Endothelial cell of umbilical vein (primary cell): ENCODE measurements around the gene ARID1B. TPM values are rescaled to one million over a fixed set of nuclear protein-coding genes. Genes with fewer than 3 reads are reported as not detected.

Experiments
- BruUV-seq: library from RNA; stranded (reverse); fragments of 400-500 nt; replicated peaks from 2 replicates; lab custom pipeline; 2021; lab: Mats Ljungman, UMichigan
- CTCF ChIA-PET: fragments of 300-600, 350-600 bp; sonication (Branson Sonifier 250); formaldehyde crosslinking; loops from one replicate; lab custom pipeline; 2021; ENCODE audit warnings: antibody characterized with exemption, inconsistent platforms; lab: Charles Lee
- POLR2A ChIA-PET: fragments of 300-600, 350-600 bp; sonication (Branson Sonifier 250); formaldehyde crosslinking; loops from one replicate; lab custom pipeline; 2021; ENCODE audit warnings: antibody characterized with exemption, inconsistent platforms; lab: Charles Lee
- DNase-seq: peaks from one replicate; pipeline ENCODE4 v3.0.0-alpha.2; 2011; ENCODE audit warnings: low read depth, low spot score
- FAIRE-seq: peaks from 2 replicates; lab custom pipeline; 2011; peaks lifted over from hg19 to GRCh38; lab: Jason Lieb, UNC
- H2AFZ ChIP-seq: 2 replicates; pipeline ENCODE4 v1.6.0; 2012; ENCODE audit warnings: low read depth, low read length, control low read depth, inconsistent platforms
- H3K27ac ChIP-seq: 2 replicates; pipeline ENCODE4 v1.5.1; 2011; ENCODE audit warnings: low read depth, mild to moderate bottlenecking, control low read depth, low read length, moderate library complexity; ENCODE audit not compliant: insufficient read depth
- H3K27me3 ChIP-seq, 2 experiments: 2 replicates each; pipeline versions ENCODE4 v1.6.0 to v1.6.1; 2011; ENCODE audit warnings: low read length in 2 of 2, mixed read lengths in 1 of 2; ENCODE audit not compliant: control insufficient read depth in 2 of 2, insufficient read depth in 2 of 2
- H3K36me3 ChIP-seq, 2 experiments: 2 replicates in 1 of 2; 3 replicates in 1 of 2; pipeline ENCODE4 v1.5.1; 2011; ENCODE audit warnings: low read length in 2 of 2, mild to moderate bottlenecking in 1 of 2, moderate library complexity in 1 of 2; ENCODE audit not compliant: control insufficient read depth in 2 of 2, insufficient read depth in 2 of 2; ENCODE audit errors: extremely low read depth in 1 of 2
- H3K4me1 ChIP-seq: 3 replicates; pipeline ENCODE4 v1.5.1; 2011; ENCODE audit warnings: mild to moderate bottlenecking, low read length; ENCODE audit not compliant: control insufficient read depth, insufficient read depth; ENCODE audit errors: extremely low read depth
- H3K4me2 ChIP-seq: 2 replicates; pipeline ENCODE4 v1.6.1; 2011; ENCODE audit warnings: low read length, control low read depth, mixed read lengths; ENCODE audit not compliant: insufficient read depth
- H3K4me3 ChIP-seq, 3 experiments: fragments of 200-600 bp in 1 of 3; sonication (generic), shearing (Covaris generic) in 1 of 3; replicated peaks in 1 of 3; 2 replicates each; pipeline ENCODE4 v1.5.1; 2011 to 2016; ENCODE audit warnings: control low read depth in 3 of 3, low read length in 3 of 3, mild to moderate bottlenecking in 2 of 3, inconsistent platforms in 1 of 3, low read depth in 1 of 3, moderate library complexity in 1 of 3; ENCODE audit not compliant: insufficient read depth in 1 of 3
- H3K79me2 ChIP-seq: 2 replicates; pipeline ENCODE4 v1.6.0; 2012; ENCODE audit warnings: low read length, inconsistent platforms; ENCODE audit not compliant: control insufficient read depth, insufficient read depth
- H3K9ac ChIP-seq: replicated peaks from 2 replicates; pipeline ENCODE3; 2011; ENCODE audit warnings: low read length, control low read depth; ENCODE audit not compliant: insufficient read depth; ENCODE audit errors: extremely low read depth
- H3K9me1 ChIP-seq: replicated peaks from 3 replicates; pipeline ENCODE4 v1.6.0; 2011; ENCODE audit warnings: mild to moderate bottlenecking, low read length; ENCODE audit not compliant: control insufficient read depth, insufficient read depth; ENCODE audit errors: extremely low read depth
- H3K9me3 ChIP-seq: replicated peaks from 2 replicates; pipeline ENCODE4 v1.5.1; 2012; ENCODE audit warnings: low read length, inconsistent platforms; ENCODE audit not compliant: control insufficient read depth, insufficient read depth
- H4K20me1 ChIP-seq: replicated peaks from 2 replicates; pipeline ENCODE3; 2011; ENCODE audit warnings: mild to moderate bottlenecking, low read length; ENCODE audit not compliant: control insufficient read depth, insufficient read depth; ENCODE audit errors: extremely low read depth
- CTCF ChIP-seq, 2 donors: IDR thresholded peaks; 1 replicate in 1 of 2; 2 replicates in 1 of 2; pipeline ENCODE4 v1.5.1; 2011; ENCODE audit warnings: low read length in 2 of 2, mild to moderate bottlenecking in 2 of 2, moderate library complexity in 2 of 2, control low read depth in 1 of 2, inconsistent platforms in 1 of 2, low read depth in 1 of 2; ENCODE audit not compliant: insufficient read depth in 1 of 2; ENCODE audit errors: extremely low read depth in 1 of 2
- EZH2 ChIP-seq: IDR thresholded peaks from 2 replicates; pipeline ENCODE4 v1.6.1; 2012; ENCODE audit warnings: borderline replicate concordance, low read depth, mild to moderate bottlenecking, moderate library complexity, low read length, inconsistent platforms; ENCODE audit not compliant: severe bottlenecking
- FOS ChIP-seq: IDR thresholded peaks from 2 replicates; pipeline ENCODE4 v1.6.1; 2011; ENCODE audit warnings: mild to moderate bottlenecking, low read length, moderate library complexity, borderline replicate concordance; ENCODE audit not compliant: insufficient read depth
- GATA2 ChIP-seq: IDR thresholded peaks from 2 replicates; pipeline ENCODE4 v1.7.0; 2011; ENCODE audit warnings: low read depth, mild to moderate bottlenecking, moderate library complexity, mixed read lengths, low read length; ENCODE audit not compliant: insufficient read length, insufficient read depth
- JUN ChIP-seq: IDR thresholded peaks from 2 replicates; pipeline ENCODE4 v1.6.1; 2011; ENCODE audit warnings: borderline replicate concordance, low read depth; ENCODE audit not compliant: insufficient read length, insufficient read depth
- MAX ChIP-seq: IDR thresholded peaks from 2 replicates; pipeline ENCODE4 v1.6.1; 2011; ENCODE audit not compliant: insufficient read depth, insufficient read length
- MYC ChIP-seq: IDR thresholded peaks from one replicate; pipeline ENCODE4 v1.6.1; 2011; ENCODE audit warnings: mild to moderate bottlenecking, low read depth, low read length
- POLR2AphosphoS5 ChIP-seq: IDR thresholded peaks from 2 replicates; pipeline ENCODE4 v1.6.1; 2012; ENCODE audit warnings: low read depth, mild to moderate bottlenecking, control low read depth, low read length, moderate library complexity; ENCODE audit not compliant: insufficient read depth
- dilution Hi-C: fragments of 300-500 bp; cut with MboI; formaldehyde crosslinking; loops from one replicate; pipeline ENCODE4 v1.15.0; 2019; ENCODE audit warnings: low sequenced_read_pairs; ENCODE audit not compliant: extremely low pct_ligation_motif_present
- intact Hi-C: fragments of 100-400 bp; cut with micrococcal nuclease; formaldehyde crosslinking; loops from one replicate; pipeline ENCODE4 v1.10.0; 2022
- polyA plus RNA-seq, 4 experiments: library from polyadenylated mRNA; depleted of rRNA in 3 of 4; stranded (reverse) in 3 of 4; unstranded in 1 of 4; fragments of >200 nt; gene quantifications; 2 replicates each; pipeline versions ENCODE4 v1.2.1 to v1.2.3, GENCODE V29; 2011 to 2012; ENCODE audit warnings: missing spikeins in 1 of 4
- total RNA-seq: library from RNA; stranded (reverse); gene quantifications from 2 replicates; pipeline ENCODE4 v1.2.3, GENCODE V29; 2021

The ARID1B gene
- total and polyA plus RNA-seq, 2 donors (not counting 3 experiments of a cell fraction or from before 2014, with no cell fraction given), result 21.8 to 89.5 TPM

GRCh38 chr6:157066781-157067491, 289.8 kb downstream of the ARID1B start:
- peak; percentile 4 for FAIRE-seq
- intact Hi-C loops, result no loop called here

More at GRCh38 chr6:157066781-157067491, 289.8 kb downstream of the ARID1B start:
- H3K4me2 ChIP-seq, result no peak overlapping the region
- H2AFZ ChIP-seq, result no peak overlapping the region
- CTCF ChIA-PET, result interaction anchor here (0.9 to 1.0 kb wide), 2 partner anchors 21 to 22 kb away, joined by 3 to 5 read pairs; no protein-coding TSS in a partner anchor
- no peak overlapping the region for H3K27ac ChIP-seq
- H4K20me1 ChIP-seq, result no peaks in the 10 kb centered on the region
- POLR2A ChIA-PET, result no interaction called here
- no peak overlapping the region for H3K9ac ChIP-seq
- no peaks in the 10 kb centered on the region for H3K36me3 ChIP-seq
- H3K9me1 ChIP-seq, result no peaks in the 10 kb centered on the region
- no peak overlapping the region for H3K4me3 ChIP-seq
- no peaks in the 10 kb centered on the region for H3K27me3 ChIP-seq
- H3K4me1 ChIP-seq, result peaks cover 2% of the 10 kb centered on the region
- H3K79me2 ChIP-seq, result peaks cover 6% of the 10 kb centered on the region
- BruUV-seq, result no TSS peak
- no peaks in the 10 kb centered on the region for H3K9me3 ChIP-seq
- dilution Hi-C loops, result no loop called here
- peak; percentile 38 for DNase-seq
- TF ChIP-seq JUN (no peak), GATA2 (no peak), FOS (no peak), MYC (no peak), POLR2AphosphoS5 (no peak), MAX (no peak), EZH2 (no peak), CTCF (IDR thresholded peaks at IDR 0.05; ENCODE audit: extremely low read depth in 1 of 2, insufficient read depth in 1 of 2, low read depth in 1 of 2, low read length in 2 of 2) (no peak)
